Pancreas (tissue), 10 donors: ENCODE data around the gene ITGA7. TPM values are rescaled to one million over a fixed set of nuclear protein-coding genes. Genes with fewer than 3 reads are reported as not detected.

Experiments used
- ATAC-seq, 4 donors: fragments of 200-7000 bp; cut with Tn5 transposase; one replicate each; pipeline versions ENCODE4 v1.8.0 to v1.9.1; 2020; ENCODE audit warnings: mild to moderate bottlenecking in 4 of 4, moderate library complexity in 4 of 4
- DNase-seq, 6 donors: peaks; one replicate each; pipeline ENCODE4 v3.0.0-alpha.2; 2020
- FAIRE-seq: peaks from 2 replicates; lab custom pipeline; 2012; peaks lifted over from hg19 to GRCh38; lab: Jason Lieb, UNC
- H3K27ac ChIP-seq, 4 donors: fragments of 200-600 bp; sonication (generic); 1 replicate in 3 of 4; 2 replicates in 1 of 4; pipeline versions ENCODE4 v1.5.0 to v1.8.0; 2020
- H3K27me3 ChIP-seq, 4 donors: fragments of 200-600 bp; one replicate each; pipeline ENCODE4 v1.8.0; 2021
- H3K36me3 ChIP-seq, 3 donors: fragments of 200-600 bp; sonication (generic) in 1 of 3; one replicate each; pipeline versions ENCODE4 v1.5.0 to v1.8.0; 2020 to 2021
- H3K4me1 ChIP-seq, 3 donors: fragments of 200-600 bp; one replicate each; pipeline ENCODE4 v1.8.0; 2021
- H3K4me3 ChIP-seq, 4 donors: fragments of 200-600 bp; sonication (generic) in 2 of 4; one replicate each; pipeline versions ENCODE4 v1.5.0 to v1.8.0; 2020 to 2021
- H3K9me3 ChIP-seq, 4 donors: fragments of 200-600 bp; one replicate each; pipeline ENCODE4 v1.8.0; 2021
- CTCF ChIP-seq, 4 donors: fragments of 200-600 bp; sonication (generic) in 3 of 4; IDR thresholded peaks; one replicate each; pipeline versions ENCODE4 v1.5.0 to v1.8.0; 2021; ENCODE audit warnings: antibody characterized with exemption in 4 of 4
- WGBS, 2 donors: extraction: QIAGEN DNeasy Blood & Tissue Kit; methylation state at CpG; one replicate each; pipeline ENCODE4 v1.1.7; 2013; 5-methylcytosine and 5-hydroxymethylcytosine counted together
- intact Hi-C, 3 donors: fragments of 100-400 bp; cut with DNase I; formaldehyde crosslinking; loops; one replicate each; pipeline versions ENCODE4 v1.11.1 to v1.14.2; 2022
- polyA plus RNA-seq, 2 donors: library from polyadenylated mRNA; stranded (reverse); fragments of 200-250 nt; gene quantifications; one replicate each; pipeline ENCODE4 v1.2.3, GENCODE V29; 2013
- total RNA-seq, 6 donors: library from RNA; stranded (reverse); fragmentation: NEBNext Ultra II Directional in 4 of 6; extraction: Animal tissue kit (Norgen Biotek cat#: 25700) in 4 of 6; gene quantifications; one replicate each; pipeline versions ENCODE4 v1.2.1 to v1.2.4, GENCODE V29; 2021 to 2023
- donor health status: healthy with polysubstance abuse.
- donor health status: DM: no; HTN: no; CAD: no; lungs with moderate emphysema.
- donor health status: DM: no; HTN: no; CAD: no.
- donor health status: control.
- donor health status: control.
- donor health status: Bipolar disorder and iron deficiency.
- donor health status: DM: yes; HTN: yes; CAD: no.
- donor health status: DM: no; HTN: no; CAD: no.
- donor health status: DM: no; HTN: no; CAD: no.
- donor health status: DM: yes; HTN: yes; CAD: no.

Gene ITGA7
- total and polyA plus RNA-seq, 8 donors, result 3.4 to 34.5 (median 9.1) TPM

DNA sequence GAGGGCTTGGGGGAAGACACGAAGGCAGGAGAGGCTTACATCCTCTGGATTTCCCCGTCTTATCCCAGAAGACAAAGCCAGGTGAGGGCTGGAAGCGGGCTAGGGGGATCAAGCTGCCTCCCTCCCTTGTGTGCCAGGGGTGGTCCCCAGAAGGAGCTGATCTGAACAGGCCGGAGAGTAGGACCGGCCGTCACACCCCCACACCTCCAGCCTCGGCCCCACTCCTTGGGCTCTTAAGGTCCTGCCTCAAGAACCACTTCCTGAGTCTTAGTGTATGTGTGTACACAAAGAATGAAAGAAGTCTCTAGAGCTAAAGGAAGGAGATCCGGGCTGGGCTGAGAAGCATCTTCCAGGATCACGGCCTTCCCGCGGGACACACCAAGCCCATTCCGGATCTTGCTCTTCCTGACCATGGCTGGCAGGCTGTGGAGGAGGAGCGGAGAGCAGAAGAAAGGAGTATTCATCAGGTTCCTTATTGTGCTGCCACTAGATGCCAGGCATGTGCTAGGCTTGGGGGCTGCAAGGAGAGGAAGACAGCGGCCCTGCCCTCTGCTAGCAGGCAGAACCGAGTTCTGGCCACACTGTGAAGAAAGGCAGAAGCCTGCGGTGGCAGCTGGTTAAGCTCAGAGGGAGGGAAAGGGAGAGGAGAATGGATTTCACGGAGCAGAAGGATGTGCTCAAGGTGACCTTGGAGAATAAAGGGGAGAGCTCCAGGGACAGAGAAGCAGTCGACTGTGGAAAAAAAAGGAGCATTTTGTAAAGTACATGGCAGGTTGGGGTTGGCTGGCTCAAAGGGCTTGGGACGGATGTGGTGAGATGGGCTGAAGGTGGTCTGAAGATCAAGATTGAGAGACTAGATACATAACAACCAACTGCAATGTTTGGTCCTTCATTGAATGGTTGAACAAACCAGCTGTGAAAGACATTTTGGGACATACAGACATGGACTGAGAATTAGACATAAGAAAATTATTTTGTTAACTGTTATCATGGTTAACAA is 22.4 kb upstream of the ITGA7 start:
- intact Hi-C loops, result loop anchor here in 1 of 3 donors (10.0 kb wide), 1 partner anchor 305 kb away; no protein-coding TSS in a partner anchor
- H3K4me1 ChIP-seq, result peaks cover 7 to 28% (median 9%) of the 10 kb centered on the region in 3 donors
- DNase-seq, result no peak

DNA sequence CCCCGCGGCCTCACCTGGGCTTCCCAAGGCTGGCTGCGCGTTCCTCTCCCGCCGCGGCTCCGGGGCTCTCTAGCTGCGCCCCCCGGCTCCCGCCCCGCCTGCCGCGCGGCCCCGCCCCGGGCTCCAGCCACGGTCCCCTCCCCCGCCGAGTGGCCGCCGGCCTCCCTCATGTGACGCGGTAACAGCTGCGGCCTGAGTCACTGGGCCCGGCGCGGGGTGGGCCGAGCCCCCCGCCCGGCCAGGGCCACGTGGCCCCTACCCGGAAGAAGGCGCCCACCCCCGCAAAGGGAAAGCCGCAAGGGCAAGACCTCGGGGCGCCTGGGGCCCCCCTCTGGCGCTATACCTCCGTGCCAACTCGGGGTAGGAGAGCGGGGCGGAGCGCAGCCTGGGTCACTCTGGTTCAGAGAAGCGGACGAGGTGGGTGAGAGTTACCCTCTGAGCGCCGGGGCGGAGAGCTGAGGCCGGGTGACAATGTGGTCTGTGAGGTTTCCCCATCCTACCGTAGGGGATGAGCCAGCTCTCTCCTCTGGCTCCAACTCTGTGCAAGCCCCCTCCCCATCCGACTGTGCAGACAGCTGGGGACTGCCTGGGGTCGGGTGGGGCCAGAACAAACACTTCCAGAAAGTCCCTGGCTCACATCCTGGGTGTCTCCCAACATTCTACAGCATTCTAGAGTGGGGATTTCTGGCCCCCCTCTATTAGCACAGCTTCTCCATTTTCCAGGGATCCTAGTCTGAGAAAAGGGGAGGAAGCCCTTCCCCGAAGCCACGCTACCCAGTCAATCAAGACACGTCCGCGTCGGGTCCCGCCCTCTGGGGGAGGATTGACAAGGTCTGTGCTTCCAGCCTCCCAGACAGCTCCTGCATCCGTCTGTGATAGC is 21.5 kb upstream of the ITGA7 start, which contains the start of gene CD63:
Gene CD63 (minus strand): TSS at position 71 of the 880 bp plus-strand sequence. CDS start 668 bp downstream, outside the sequence.
- no peak for FAIRE-seq
- Histone ChIP-seq H3K4me3 (peak within 1 kb of the TSS; percentile 57 to 87 (median 70)), H3K27me3 (no peaks in the 10 kb centered on the region), H3K27ac (peak within 1 kb of the TSS; percentile 89 to 99 (median 97)), H3K4me1 (peaks cover 7 to 37% (median 9%) of the 10 kb centered on the region in 3 donors), H3K9me3 (no peaks in the 10 kb centered on the region), H3K36me3 (peaks cover 4 to 13% (median 6%) of the 10 kb centered on the region in 3 donors)
- DNase-seq, result peak; percentile 87 to 96 (median 92)
- intact Hi-C loops, result no loop called here
- ATAC-seq, result peak; percentile 77 to 87 (median 84)
- no peak for TF ChIP-seq CTCF (IDR thresholded peaks at IDR 0.05)
- WGBS, 2 donors, result 0% methylated on average over 43 to 61 of the region's 61 CpGs

More for the DNA sequence above, 22.4 kb upstream of the ITGA7 start:
- H3K27me3 ChIP-seq, result no peaks in the 10 kb centered on the region
- no peaks in the 10 kb centered on the region for H3K9me3 ChIP-seq
- H3K4me3 ChIP-seq, result peak overlapping the region; percentile 57 to 87 (median 70)
- FAIRE-seq (no peak), ATAC-seq (peak in 2 of 4 donors; percentile 2 to 3)
- H3K27ac ChIP-seq, result peak overlapping the region; percentile 89 to 99 (median 97)
- 11 to 12% methylated on average over 19 of the region's 19 CpGs for WGBS, 2 donors
- H3K36me3 ChIP-seq, result peaks cover 4 to 6% (median 4%) of the 10 kb centered on the region in 3 donors
- no peak for TF ChIP-seq CTCF (IDR thresholded peaks at IDR 0.05)

- 0 to 1% methylated on average over 31 to 61 of the region's 61 CpGs for WGBS, 2 donors
- H3K27me3 ChIP-seq, result no peaks in the 10 kb centered on the region
- no peak for TF ChIP-seq CTCF (IDR thresholded peaks at IDR 0.05)
- DNase-seq, result peak; percentile 86 to 94 (median 88)
- peak; percentile 69 to 75 (median 70) for ATAC-seq
- no peaks in the 10 kb centered on the region for H3K9me3 ChIP-seq
- H3K36me3 ChIP-seq, result peaks cover 4 to 17% (median 6%) of the 10 kb centered on the region in 3 donors
- peak overlapping the region; percentile 57 to 87 (median 70) for H3K4me3 ChIP-seq
- peak overlapping the region; percentile 89 to 99 (median 97) for H3K27ac ChIP-seq
- H3K4me1 ChIP-seq, result peaks cover 9 to 37% (median 15%) of the 10 kb centered on the region in 3 donors
- intact Hi-C loops, result no loop called here
- FAIRE-seq, result no peak
Observed at GRCh38 chr12:55728186-55728938, 20.7 kb upstream of the ITGA7 start.

DNA sequence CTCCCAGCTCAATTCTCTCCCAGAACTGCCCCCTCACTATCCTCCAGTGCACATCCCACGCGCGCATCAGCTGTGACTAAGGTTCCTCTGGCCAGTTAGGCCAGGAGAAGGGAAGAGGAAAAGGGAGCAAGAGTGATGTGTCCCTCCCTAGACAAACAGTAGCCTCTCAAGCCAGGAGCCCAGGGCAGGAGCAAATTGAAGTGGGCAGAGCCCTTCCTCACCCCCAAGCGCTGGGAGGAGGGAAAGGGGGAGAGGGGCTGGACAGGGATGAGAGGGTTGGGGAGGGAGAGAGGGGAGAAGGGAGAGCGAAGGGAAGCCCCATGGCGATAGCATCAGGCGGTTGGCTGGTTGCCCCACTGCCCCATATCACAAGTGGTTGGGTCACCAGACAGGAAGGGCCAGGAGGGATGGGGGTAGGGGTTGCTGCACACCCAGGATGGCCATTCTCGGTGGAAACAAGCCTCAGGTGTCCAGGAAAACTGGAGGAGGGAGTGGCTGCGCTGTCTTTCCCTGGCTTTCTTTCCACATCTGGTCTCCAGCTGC is 20.0 kb upstream of the ITGA7 start:
- 1% methylated on average over 9 of the region's 9 CpGs for WGBS, 2 donors
- DNase-seq, result peak; percentile 75 to 87 (median 82)
- intact Hi-C loops, result no loop called here
- no peak for TF ChIP-seq CTCF (IDR thresholded peaks at IDR 0.05)
- ATAC-seq, result peak; percentile 14 to 30 (median 18)
- Histone ChIP-seq H3K9me3 (no peaks in the 10 kb centered on the region), H3K4me3 (peak overlapping the region; percentile 57 to 87 (median 70)), H3K27me3 (no peaks in the 10 kb centered on the region), H3K4me1 (peaks cover 9 to 37% (median 15%) of the 10 kb centered on the region in 3 donors), H3K36me3 (peaks cover 4 to 17% (median 6%) of the 10 kb centered on the region in 3 donors), H3K27ac (peak overlapping the region; percentile 89 to 99 (median 97))
- no peak for FAIRE-seq
